MM.1S (cell line): ENCODE data around the gene FAAH.

Experiments
- CTCF ChIP-seq: fragments of 300-600 bp; sonication (generic); IDR thresholded peaks from 2 replicates; pipeline ENCODE4 v1.5.1; 2016; ENCODE audit warnings: antibody characterized with exemption, low read length, mixed read lengths
- EZH2 ChIP-seq: fragments of 300-600 bp; sonication (generic); optimal IDR thresholded peaks from 2 replicates; pipeline ENCODE3; 2017; ENCODE audit warnings: low read depth, mild to moderate bottlenecking, antibody characterized with exemption, low read length, mixed read lengths
- EZH2phosphoT487 ChIP-seq: fragments of 300-600 bp; sonication (generic); IDR thresholded peaks from 2 replicates; pipeline ENCODE4 v1.6.1; 2018; ENCODE audit warnings: antibody characterized with exemption, low read length

- TF ChIP-seq CTCF: no peak
- TF ChIP-seq EZH2: no peak
- TF ChIP-seq EZH2phosphoT487: no peak
These were observed 67.1 kb downstream of the FAAH start for GRCh38 chr1:46461017-46461808.
